Progenitor cell of endocrine pancreas (in vitro differentiated cells): ENCODE data around the gene HOXB4. TPM values are rescaled to one million over a fixed set of nuclear protein-coding genes. Genes with fewer than 3 reads are reported as not detected.

Experiments used
- DNase-seq: peaks from one replicate; pipeline ENCODE4 v3.0.0; 2021; ENCODE audit warnings: low spot score; ENCODE audit not compliant: unreplicated experiment
- H3K27ac Mint-ChIP-seq: 2 replicates; pipeline ENCODE4 v1.8.0; 2021; ENCODE audit warnings: mild to moderate bottlenecking, moderate library complexity, mixed read lengths
- H3K27me3 Mint-ChIP-seq: 2 replicates; pipeline ENCODE4 v1.8.0; 2021; ENCODE audit warnings: mixed read lengths
- H3K36me3 Mint-ChIP-seq: 2 replicates; pipeline ENCODE4 v1.8.0; 2022; ENCODE audit warnings: mixed read lengths; ENCODE audit not compliant: insufficient read depth
- H3K4me1 Mint-ChIP-seq: 2 replicates; pipeline ENCODE4 v1.8.0; 2021; ENCODE audit warnings: low read depth, mixed read lengths
- H3K4me3 Mint-ChIP-seq: 2 replicates; pipeline ENCODE4 v1.8.0; 2021; ENCODE audit warnings: low read depth, mild to moderate bottlenecking, moderate library complexity, mixed read lengths
- H3K9me3 Mint-ChIP-seq: 2 replicates; pipeline ENCODE4 v1.8.0; 2021; ENCODE audit warnings: low read depth, mixed read lengths
- CTCF ChIP-seq: fragments of 200-600 bp; sonication (generic); IDR thresholded peaks from one replicate; pipeline ENCODE4 v1.5.0; 2021; ENCODE audit warnings: antibody characterized with exemption, mild to moderate bottlenecking; ENCODE audit not compliant: unreplicated experiment
- total RNA-seq: library from RNA; stranded (reverse); gene quantifications from 2 replicates; pipeline ENCODE4 v1.2.1, GENCODE V29; 2021

HOXB4 gene
- total RNA-seq, 1 donor from 2014 or later = 3.4 TPM

GRCh38 chr17:48595278-48595999 is 17.3 kb upstream of the HOXB4 start:
- peak overlapping the region; percentile 35 for H3K27ac Mint-ChIP-seq
- H3K4me1 Mint-ChIP-seq = peaks cover 7% of the 10 kb centered on the region
- no peaks in the 10 kb centered on the region for H3K9me3 Mint-ChIP-seq
- peaks cover 99% of the 10 kb centered on the region for H3K27me3 Mint-ChIP-seq
- peaks cover 1% of the 10 kb centered on the region for H3K36me3 Mint-ChIP-seq
- H3K4me3 Mint-ChIP-seq = peak overlapping the region; percentile 55
- no peak for TF ChIP-seq CTCF
- DNase-seq = no peak

DNA sequence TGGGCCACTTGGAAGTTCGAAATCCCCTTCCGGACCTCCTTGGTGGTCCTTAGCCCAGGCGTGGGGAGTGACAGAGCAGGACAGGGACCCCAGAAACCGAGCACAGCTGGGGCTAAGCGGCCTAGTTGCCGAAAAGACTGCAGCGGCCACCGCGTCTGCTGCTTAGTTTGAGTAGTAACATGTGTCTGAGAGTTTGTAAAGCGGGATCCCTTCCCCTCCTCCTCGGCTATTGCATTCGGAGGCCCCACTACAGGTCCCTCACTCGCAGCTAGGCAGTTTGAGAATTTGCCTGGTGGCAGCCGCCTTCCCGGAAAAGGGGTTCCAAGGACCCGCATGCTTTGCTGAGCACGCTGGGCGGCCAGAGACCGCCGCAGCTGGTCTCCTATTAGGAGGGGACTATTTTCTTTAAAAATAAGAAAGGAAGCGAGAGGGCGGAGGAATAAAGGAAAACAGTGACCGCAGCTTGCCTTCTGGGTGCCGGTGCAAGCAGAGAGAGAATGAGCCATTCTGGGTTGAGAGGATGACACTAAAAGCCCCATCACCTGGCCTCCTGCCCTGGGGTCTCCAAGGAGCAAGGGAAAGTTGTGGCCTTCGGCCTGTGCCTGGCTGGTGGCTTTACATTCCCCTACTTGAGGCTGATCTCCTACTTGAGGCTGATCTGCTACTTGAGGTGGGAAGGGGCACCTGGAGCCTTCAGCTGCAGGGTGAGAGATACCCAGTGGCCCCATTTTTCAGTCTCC is 16.6 kb upstream of the HOXB4 start:
- peaks cover 99% of the 10 kb centered on the region for H3K27me3 Mint-ChIP-seq
- H3K27ac Mint-ChIP-seq = peak overlapping the region; percentile 24

GRCh38 chr17:48593840-48594537 is 15.8 kb upstream of the HOXB4 start:
- Mint-ChIP-seq H3K4me1 (peaks cover 7% of the 10 kb centered on the region), H3K4me3 (no peak overlapping the region)

More for the DNA sequence above, 16.6 kb upstream of the HOXB4 start:
- peaks cover 1% of the 10 kb centered on the region for H3K36me3 Mint-ChIP-seq
- no peak for DNase-seq
- no peak overlapping the region for H3K4me3 Mint-ChIP-seq
- H3K4me1 Mint-ChIP-seq = peaks cover 7% of the 10 kb centered on the region
- no peaks in the 10 kb centered on the region for H3K9me3 Mint-ChIP-seq
- TF ChIP-seq CTCF = no peak

GRCh38 chr17:48593126-48593829 is 15.1 kb upstream of the HOXB4 start, which contains the start of gene HOXB5:
Gene HOXB5 (minus strand): TSS chr17:48593779. CDS start chr17:48593682, 97 bp downstream.
- peaks cover 7% of the 10 kb centered on the region for H3K4me1 Mint-ChIP-seq

More at GRCh38 chr17:48593840-48594537, 15.8 kb upstream of the HOXB4 start:
- H3K36me3 Mint-ChIP-seq = peaks cover 1% of the 10 kb centered on the region
- H3K27me3 Mint-ChIP-seq = peaks cover 99% of the 10 kb centered on the region
- TF ChIP-seq CTCF = peak; percentile 89
- no peaks in the 10 kb centered on the region for H3K9me3 Mint-ChIP-seq
- DNase-seq = peak; percentile 79
- no peak overlapping the region for H3K27ac Mint-ChIP-seq

More at GRCh38 chr17:48593126-48593829, 15.1 kb upstream of the HOXB4 start, which contains the start of gene HOXB5:
- Mint-ChIP-seq H3K27ac (peak within 1 kb of the TSS; percentile 24), H3K27me3 (peaks cover 99% of the 10 kb centered on the region), H3K36me3 (peaks cover 1% of the 10 kb centered on the region), H3K9me3 (no peaks in the 10 kb centered on the region), H3K4me3 (peak within 1 kb of the TSS; percentile 64)
- no peak for TF ChIP-seq CTCF
- DNase-seq = no peak
